HUES48 (cell line): Measurements from ENCODE around the gene NCKIPSD.
A peak's percentile ranks its signal among the peaks of the same experiment; 100 is the strongest.

Experiments used
- H3K27ac ChIP-seq: one replicate; pipeline ENCODE4 v1.7.0; 2013; ENCODE audit warnings: low read depth, low read length, inconsistent platforms
- H3K27me3 ChIP-seq: 2 replicates; pipeline ENCODE4 v1.6.1; 2013; ENCODE audit warnings: mild to moderate bottlenecking, low read length; ENCODE audit not compliant: control insufficient read depth, insufficient read depth
- H3K36me3 ChIP-seq: 2 replicates; pipeline ENCODE4 v1.6.1; 2013; ENCODE audit warnings: low read length; ENCODE audit not compliant: control insufficient read depth, insufficient read depth
- H3K4me1 ChIP-seq: 2 replicates; pipeline ENCODE4 v1.6.1; 2013; ENCODE audit warnings: mild to moderate bottlenecking, low read length; ENCODE audit not compliant: control insufficient read depth, insufficient read depth
- H3K4me3 ChIP-seq: 2 replicates; pipeline ENCODE4 v1.5.1; 2013; ENCODE audit warnings: mild to moderate bottlenecking, low read depth, low read length
- H3K9ac ChIP-seq: 2 replicates; pipeline ENCODE4 v1.6.1; 2013; ENCODE audit warnings: mild to moderate bottlenecking, low read depth, low read length, moderate library complexity
- H3K9me3 ChIP-seq: 2 replicates; pipeline ENCODE4 v1.6.1; 2013; ENCODE audit warnings: low read length; ENCODE audit not compliant: control insufficient read depth, insufficient read depth

The NCKIPSD gene

DNA sequence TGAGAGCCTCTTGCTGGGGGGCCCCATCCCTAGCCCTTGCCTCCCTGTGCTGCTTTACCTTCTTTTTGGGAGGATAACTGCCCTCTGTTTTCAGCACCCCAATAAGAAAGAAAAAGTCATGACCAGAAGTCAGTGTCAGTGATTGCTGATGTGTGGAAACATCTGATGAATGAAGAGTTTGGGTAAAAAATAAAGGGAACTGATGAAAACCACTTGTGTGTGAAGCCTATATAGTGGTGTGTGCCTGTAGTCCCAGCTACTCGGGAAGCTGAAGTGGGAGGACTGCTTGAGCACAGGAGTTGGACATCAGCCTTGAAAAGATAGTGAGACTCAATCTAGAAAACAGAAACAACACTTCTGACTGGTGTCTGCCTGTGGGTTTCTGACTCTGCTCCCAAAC is 13.2 kb downstream of the NCKIPSD start:
- Histone ChIP-seq H3K27me3 (no peaks in the 10 kb centered on the region), H3K27ac (no peak overlapping the region), H3K9me3 (no peaks in the 10 kb centered on the region), H3K9ac (no peak overlapping the region), H3K4me1 (no peaks in the 10 kb centered on the region), H3K36me3 (peaks cover 53% of the 10 kb centered on the region), H3K4me3 (no peak overlapping the region)

DNA sequence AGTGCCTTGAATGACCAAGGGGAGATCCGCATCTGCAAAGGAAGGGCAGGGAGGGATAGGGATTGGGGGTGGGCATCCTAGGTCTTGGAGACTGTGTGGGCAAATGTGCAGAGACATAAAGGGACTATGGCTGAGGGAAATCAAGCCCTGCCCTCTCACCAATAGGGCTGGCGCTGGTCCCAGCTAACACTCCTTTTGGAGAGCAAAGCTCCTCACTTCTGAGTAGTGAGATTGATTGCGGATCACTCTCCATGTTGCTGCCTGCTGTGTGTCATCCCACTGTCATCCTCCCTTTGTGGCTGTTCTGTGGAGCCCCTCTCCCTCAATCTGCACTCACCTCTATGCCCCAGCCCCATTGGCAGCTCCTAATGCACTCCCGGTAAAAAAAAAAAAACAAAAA is 20.8 kb downstream of the NCKIPSD start:
- Histone ChIP-seq H3K4me3 (no peak overlapping the region), H3K27ac (peak overlapping the region; percentile 98), H3K9me3 (no peaks in the 10 kb centered on the region), H3K4me1 (peaks cover 10% of the 10 kb centered on the region; the same call in 1 of the 2 replicates), H3K27me3 (no peaks in the 10 kb centered on the region), H3K36me3 (peaks cover 13% of the 10 kb centered on the region), H3K9ac (no peak overlapping the region)

DNA sequence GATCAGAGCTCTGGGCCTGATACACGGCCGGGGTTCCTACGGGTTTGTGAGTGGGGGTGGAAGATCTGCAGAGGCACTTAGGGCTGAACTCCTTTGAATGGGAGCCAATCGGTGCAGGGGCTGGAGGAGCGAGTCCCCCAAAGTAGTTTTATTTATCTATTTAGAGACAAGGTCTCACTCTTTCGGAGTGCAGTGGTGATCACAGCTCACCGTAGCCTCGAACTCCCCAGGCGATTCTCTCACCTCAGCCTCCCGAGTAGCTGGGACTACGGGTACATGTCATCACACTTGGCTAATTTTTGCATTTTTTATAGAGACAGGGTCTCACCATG is 21.4 kb downstream of the NCKIPSD start:
- peak overlapping the region; percentile 68; the same call in 1 of the 2 replicates for H3K4me3 ChIP-seq
- no peaks in the 10 kb centered on the region for H3K27me3 ChIP-seq
- no peak overlapping the region for H3K9ac ChIP-seq
- H3K9me3 ChIP-seq, result no peaks in the 10 kb centered on the region
- H3K36me3 ChIP-seq, result peaks cover 19% of the 10 kb centered on the region
- peaks cover 10% of the 10 kb centered on the region; the same call in 1 of the 2 replicates for H3K4me1 ChIP-seq
- H3K27ac ChIP-seq, result peak overlapping the region; percentile 98

DNA sequence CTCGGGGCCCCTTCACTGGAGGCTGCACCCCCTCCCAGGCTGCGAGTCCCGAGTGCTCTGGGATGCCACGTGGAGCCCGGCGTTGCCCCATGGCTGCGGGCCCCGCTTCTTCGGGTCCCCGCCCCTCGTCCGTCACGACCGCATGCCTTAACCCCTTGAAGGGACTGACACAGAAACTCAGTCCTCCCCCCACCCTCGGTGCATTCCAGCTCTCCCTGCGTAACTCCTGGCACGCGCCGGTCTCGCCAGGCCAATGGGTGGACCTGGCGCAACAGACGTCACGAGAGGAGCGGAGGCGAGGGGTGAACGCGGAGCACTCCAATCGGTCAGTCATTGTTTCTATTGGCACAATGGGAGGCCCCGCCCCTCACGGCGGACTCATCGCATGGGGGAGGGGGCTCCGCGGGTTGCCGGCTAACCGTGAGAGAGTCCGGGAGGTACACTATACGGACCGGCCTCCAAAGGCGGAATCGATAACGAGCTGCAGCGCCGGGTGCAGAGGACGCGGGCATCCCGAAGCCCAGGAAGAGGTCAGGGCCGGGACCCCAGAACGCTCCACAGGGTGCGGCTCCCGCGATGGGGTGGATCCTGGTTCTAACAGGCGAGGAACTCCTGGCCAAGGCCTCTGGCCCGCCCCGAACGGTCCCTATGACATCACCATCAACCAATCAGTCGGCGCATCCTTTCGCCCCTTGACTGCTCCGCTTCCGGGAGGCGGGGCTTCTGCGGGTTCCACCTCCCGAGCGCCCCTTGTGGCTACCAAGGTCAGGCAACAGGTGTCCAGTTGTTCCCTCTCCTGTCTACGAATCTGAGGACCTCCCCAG is 22.0 kb downstream of the NCKIPSD start:
- peaks cover 25% of the 10 kb centered on the region for H3K36me3 ChIP-seq
- no peaks in the 10 kb centered on the region for H3K27me3 ChIP-seq
- H3K4me1 ChIP-seq, result peaks cover 10% of the 10 kb centered on the region; the same call in 1 of the 2 replicates
- H3K27ac ChIP-seq, result peak overlapping the region; percentile 98
- peak overlapping the region; percentile 96 for H3K9ac ChIP-seq
- H3K9me3 ChIP-seq, result no peaks in the 10 kb centered on the region
- H3K4me3 ChIP-seq, result peak overlapping the region; percentile 68

DNA sequence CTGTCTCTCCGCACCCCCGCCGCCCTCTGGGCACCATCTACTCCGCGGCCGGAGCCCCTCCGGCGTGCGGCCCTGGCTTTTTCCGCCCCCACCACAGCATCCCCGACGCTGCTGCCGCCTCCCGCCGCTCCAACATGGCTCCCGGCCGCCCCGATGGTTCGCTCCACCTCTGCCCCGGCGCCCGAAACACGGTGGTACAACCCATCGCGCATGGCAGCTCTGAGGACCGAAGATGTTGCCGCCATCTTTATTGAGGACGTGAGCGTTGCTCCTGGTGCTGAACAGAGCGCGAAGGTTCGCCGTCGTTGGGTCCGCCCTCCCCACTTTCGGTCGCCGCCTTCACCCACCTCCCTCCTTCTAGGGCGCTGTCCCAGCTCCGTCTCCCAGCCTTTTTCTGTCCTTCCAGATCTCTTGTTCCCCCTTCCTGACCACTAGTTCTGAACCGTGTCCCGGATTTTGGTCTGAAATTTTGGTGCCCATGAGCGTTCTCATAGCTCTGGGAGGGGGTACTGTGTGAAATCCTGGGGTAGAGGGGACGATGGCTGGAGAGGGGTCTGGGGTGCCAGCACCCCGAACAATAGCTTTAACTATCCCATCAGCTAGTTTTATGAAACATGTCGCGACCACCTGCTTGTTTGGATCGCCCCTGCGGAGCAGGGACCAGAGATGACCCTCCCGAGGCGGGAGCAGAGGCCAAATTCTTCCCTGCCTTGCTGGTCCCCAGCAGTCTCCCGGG is 22.8 kb downstream of the NCKIPSD start, which contains the start of gene CELSR3:
Gene CELSR3 (minus strand): TSS at position 134 of the 736 bp plus-strand sequence. CDS start 252 bp downstream, outside the sequence.
- H3K4me3 ChIP-seq, result peak within 1 kb of the TSS; percentile 68
- peak within 1 kb of the TSS; percentile 96 for H3K9ac ChIP-seq
- peaks cover 10% of the 10 kb centered on the region; the same call in 1 of the 2 replicates for H3K4me1 ChIP-seq
- H3K9me3 ChIP-seq, result no peaks in the 10 kb centered on the region
- H3K27ac ChIP-seq, result peak within 1 kb of the TSS; percentile 98
- H3K36me3 ChIP-seq, result peaks cover 31% of the 10 kb centered on the region
- no peaks in the 10 kb centered on the region for H3K27me3 ChIP-seq

DNA sequence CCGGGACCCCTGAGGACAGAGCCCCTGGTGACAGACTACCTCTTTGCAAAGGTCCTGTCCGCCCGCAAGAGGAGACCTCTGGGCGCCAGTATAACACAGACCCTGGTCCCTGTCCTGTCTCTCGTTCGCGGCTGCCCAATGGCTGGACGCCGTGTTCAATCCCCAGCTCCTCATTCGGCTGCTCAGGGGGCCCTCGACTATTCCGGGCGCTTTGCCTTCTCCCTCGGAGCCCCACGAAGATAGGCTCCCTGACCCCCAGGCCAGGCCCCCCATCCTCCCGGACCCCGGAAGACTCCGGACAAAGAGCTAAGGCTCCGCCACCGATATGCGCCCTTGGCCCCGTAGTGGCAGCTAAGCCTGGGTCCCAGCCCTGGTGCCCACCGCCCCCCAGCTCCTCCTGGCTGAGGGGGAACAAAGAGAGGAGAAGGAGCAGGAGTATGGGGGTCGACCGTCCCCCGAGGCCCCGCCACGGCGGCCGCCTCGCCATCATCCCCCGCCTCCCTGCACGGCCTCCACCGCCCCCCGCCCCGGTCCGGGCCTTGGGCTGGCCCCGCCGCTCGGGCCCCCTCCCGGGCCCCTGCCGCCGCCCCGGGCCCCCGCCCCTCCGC is 23.5 kb downstream of the NCKIPSD start:
- Histone ChIP-seq H3K4me1 (peaks cover 10% of the 10 kb centered on the region; the same call in 1 of the 2 replicates), H3K4me3 (peak overlapping the region; percentile 68), H3K27me3 (no peaks in the 10 kb centered on the region), H3K9me3 (no peaks in the 10 kb centered on the region), H3K36me3 (peaks cover 31% of the 10 kb centered on the region), H3K27ac (peak overlapping the region; percentile 98), H3K9ac (no peak overlapping the region)

DNA sequence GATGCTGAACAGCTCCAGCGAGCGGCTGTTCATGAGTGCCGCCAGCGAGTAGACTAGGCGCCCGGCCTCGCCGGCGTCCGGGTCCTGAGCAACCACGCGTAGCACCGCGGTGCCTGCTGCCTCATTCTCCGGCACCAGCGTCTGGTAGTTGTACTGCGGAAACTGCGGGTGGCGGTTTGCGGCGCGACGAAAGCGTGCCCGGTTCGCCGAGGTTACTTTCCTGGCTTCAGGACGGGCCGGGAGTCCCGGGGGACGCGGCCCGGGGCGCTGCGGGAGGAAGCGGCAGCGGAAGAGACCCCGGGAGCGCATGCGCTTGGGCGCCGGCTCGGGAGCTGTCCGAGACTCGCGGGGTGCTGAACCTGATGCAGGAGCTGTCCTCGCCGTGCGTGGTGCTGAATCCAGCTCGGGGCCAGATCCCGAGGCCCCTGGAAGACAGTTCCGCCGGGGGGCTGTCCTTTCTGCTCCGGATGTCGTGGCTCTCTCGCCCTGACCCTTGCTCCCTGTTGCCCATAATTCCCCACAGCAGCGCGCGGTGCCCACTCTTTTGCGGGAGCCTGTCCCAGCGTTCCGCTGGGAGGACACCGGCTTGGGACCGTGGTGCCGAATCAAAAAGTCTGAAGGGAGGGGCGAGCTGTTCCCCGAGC is 24.1 kb downstream of the NCKIPSD start:
- H3K9ac ChIP-seq, result no peak overlapping the region
- H3K27ac ChIP-seq, result peak overlapping the region; percentile 98
- H3K27me3 ChIP-seq, result no peaks in the 10 kb centered on the region
- no peaks in the 10 kb centered on the region for H3K9me3 ChIP-seq
- peaks cover 13% of the 10 kb centered on the region; the same call in 1 of the 2 replicates for H3K4me1 ChIP-seq
- peaks cover 31% of the 10 kb centered on the region for H3K36me3 ChIP-seq
- H3K4me3 ChIP-seq, result peak overlapping the region; percentile 61

DNA sequence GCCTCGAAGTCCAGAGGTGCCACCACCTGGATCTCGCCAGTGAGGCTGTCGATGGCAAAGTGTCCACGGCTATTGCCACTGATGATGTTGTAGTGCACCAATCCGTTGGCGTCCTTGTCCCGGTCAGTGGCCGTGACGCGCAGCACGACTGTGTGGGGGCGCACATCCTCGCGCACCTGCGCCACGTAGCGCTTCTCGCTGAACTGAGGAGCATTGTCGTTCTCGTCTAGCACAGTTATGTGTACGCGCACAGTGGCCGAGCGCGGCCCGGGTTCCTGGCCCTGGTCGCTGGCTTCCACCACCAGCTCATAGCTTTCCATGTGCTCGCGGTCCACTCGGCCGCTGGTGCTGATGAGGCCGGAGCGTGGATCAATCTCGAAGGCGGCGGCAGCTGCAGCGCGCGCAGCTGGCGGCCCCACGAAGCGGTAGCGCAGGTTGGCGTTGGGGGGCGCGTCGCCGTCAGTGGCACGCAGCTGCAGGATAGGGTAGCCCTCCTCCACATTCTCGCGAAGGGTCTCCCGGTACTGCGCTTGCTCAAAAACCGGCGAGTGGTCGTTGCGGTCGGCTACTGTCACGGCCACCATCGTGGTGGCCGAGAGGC is 24.8 kb downstream of the NCKIPSD start:
- H3K36me3 ChIP-seq, result peaks cover 28% of the 10 kb centered on the region
- H3K9ac ChIP-seq, result no peak overlapping the region
- H3K27ac ChIP-seq, result no peak overlapping the region
- peak overlapping the region; percentile 61 for H3K4me3 ChIP-seq
- H3K27me3 ChIP-seq, result no peaks in the 10 kb centered on the region
- peaks cover 15% of the 10 kb centered on the region; the same call in 1 of the 2 replicates for H3K4me1 ChIP-seq
- H3K9me3 ChIP-seq, result no peaks in the 10 kb centered on the region

DNA sequence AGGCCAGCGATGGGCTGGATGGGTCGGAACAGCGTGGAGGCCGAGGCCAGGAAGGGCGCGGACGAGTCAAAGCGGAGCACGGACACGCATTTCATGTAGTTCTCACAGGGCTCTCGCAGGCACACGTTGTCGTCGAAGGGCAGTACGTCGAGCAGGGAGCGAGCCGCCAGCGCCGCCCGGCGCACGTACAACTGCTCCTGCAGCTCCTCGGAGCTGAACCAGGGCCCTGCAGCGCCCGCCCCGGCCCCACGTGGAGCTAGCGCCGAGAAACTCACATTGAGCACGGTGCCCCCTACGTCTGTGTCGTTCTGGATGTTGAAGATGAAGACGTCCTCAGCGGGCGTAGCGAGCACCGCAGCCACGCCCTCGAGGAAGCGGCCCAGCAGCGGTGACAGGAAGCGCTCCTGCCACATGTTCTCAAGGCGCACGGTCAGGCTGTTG is 28.9 kb downstream of the NCKIPSD start:
- peaks cover 4% of the 10 kb centered on the region; the same call in 1 of the 2 replicates for H3K4me1 ChIP-seq
- peak overlapping the region; percentile 38 for H3K27ac ChIP-seq
- no peak overlapping the region; the same call in 1 of the 2 replicates for H3K9ac ChIP-seq
- H3K4me3 ChIP-seq, result peak overlapping the region; percentile 58; the same call in 1 of the 2 replicates
- H3K36me3 ChIP-seq, result peaks cover 48% of the 10 kb centered on the region
- H3K9me3 ChIP-seq, result no peaks in the 10 kb centered on the region
- no peaks in the 10 kb centered on the region for H3K27me3 ChIP-seq
